ACC112 (cell line): Measurements from ENCODE around the gene KCNE3.

Experiments
- H2AFZ ChIP-seq: fragments of 200-600 bp; sonication (generic); one replicate; pipeline ENCODE4 v1.6.0; 2017; ENCODE audit warnings: antibody characterized with exemption, low read length; ENCODE audit not compliant: unreplicated experiment
- H3K27ac ChIP-seq: fragments of 200-600 bp; sonication (generic); 2 replicates; pipeline ENCODE4 v1.5.1; 2014; ENCODE audit warnings: low read depth, mild to moderate bottlenecking, antibody characterized with exemption, low read length, moderate library complexity
- H3K27me3 ChIP-seq: fragments of 200-600 bp; sonication (generic); 2 replicates; pipeline ENCODE4 v1.6.1; 2014; ENCODE audit warnings: mild to moderate bottlenecking, antibody characterized with exemption, low read length, moderate library complexity, mixed read lengths; ENCODE audit not compliant: insufficient read depth
- H3K36me3 ChIP-seq: fragments of 200-600 bp; sonication (generic); 2 replicates; pipeline ENCODE4 v1.6.1; 2016; ENCODE audit warnings: mild to moderate bottlenecking, antibody characterized with exemption, low read length, moderate library complexity, mixed read lengths; ENCODE audit not compliant: insufficient read depth
- H3K4me1 ChIP-seq: fragments of 200-600 bp; sonication (generic); one replicate; pipeline ENCODE4 v1.6.1; 2016; ENCODE audit warnings: low read length, mixed read lengths; ENCODE audit not compliant: insufficient read depth, unreplicated experiment, control insufficient read depth
- H3K4me3 ChIP-seq: fragments of 200-600 bp; sonication (generic); 2 replicates; pipeline ENCODE4 v1.5.1; 2014; ENCODE audit warnings: mild to moderate bottlenecking, low read depth, low read length
- H3K79me2 ChIP-seq: fragments of 200-600 bp; sonication (generic); one replicate; pipeline ENCODE4 v1.6.0; 2016; ENCODE audit warnings: low read length; ENCODE audit not compliant: control insufficient read depth, unreplicated experiment, insufficient read depth

KCNE3 gene, protein sequence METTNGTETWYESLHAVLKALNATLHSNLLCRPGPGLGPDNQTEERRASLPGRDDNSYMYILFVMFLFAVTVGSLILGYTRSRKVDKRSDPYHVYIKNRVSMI

DNA sequence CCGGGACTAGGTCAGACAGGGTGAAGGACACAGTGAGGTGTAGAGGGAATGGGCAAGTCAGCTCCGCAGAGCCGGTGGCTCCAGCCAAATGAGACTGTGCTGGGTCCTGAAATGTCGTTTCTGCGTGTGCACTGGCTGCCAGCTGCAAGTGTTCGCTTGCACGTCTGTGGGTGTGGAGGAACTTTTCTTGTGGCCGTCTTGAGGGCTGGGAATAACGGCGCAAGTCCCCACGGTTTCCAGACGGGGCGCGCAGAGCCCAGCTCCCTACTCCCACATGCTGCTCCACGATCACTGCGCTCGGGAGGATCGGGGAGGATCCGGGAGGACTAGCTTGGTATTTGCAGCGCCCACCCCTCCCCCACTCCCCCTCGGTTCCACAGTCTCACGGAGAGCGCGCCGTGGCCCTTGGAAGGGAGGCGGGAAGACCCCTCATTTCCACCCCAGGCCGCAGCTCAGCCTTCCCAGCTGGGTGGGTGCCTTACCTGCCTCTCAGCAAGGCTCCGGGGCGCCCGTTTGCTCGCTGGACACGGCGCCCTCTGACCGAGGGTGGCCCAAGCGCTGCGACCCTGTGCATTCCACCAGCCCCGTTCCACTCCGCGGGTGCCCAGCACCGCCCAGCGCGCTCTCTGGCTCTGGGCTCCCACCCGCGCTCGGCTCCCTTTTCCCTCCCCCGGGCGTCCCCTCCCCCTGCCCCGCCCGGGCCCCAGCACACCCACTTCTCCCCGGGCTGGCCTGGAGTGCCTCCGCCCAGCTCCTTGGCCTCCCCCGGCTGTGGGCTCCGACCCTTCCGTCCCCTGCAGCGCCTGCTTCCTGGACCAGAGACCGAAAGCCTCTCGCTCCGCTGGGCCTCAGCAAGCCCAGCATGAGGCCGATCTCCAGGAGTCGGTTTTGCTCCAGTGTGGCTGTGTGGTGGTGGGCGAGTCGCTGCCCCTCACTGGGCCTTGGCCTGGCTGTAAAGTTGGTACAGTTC is at the start of gene KCNE3:
KCNE3 (minus strand) TSS at position 634 of the 970 bp plus-strand sequence. CDS start 9,986 bp downstream, outside the sequence.
- Histone ChIP-seq H3K79me2 (no peaks in the 10 kb centered on the region), H3K27me3 (peaks cover 59% of the 10 kb centered on the region), H3K4me3 (peak within 1 kb of the TSS; percentile 68), H2AFZ (no peak within 1 kb of the TSS), H3K36me3 (no peaks in the 10 kb centered on the region), H3K4me1 (peaks cover 2% of the 10 kb centered on the region), H3K27ac (no peak within 1 kb of the TSS)

- Histone ChIP-seq H3K36me3 (no peaks in the 10 kb centered on the region), H3K79me2 (no peaks in the 10 kb centered on the region), H2AFZ (no peak overlapping the region), H3K27ac (no peak overlapping the region), H3K4me1 (peaks cover 5% of the 10 kb centered on the region), H3K27me3 (peaks cover 40% of the 10 kb centered on the region), H3K4me3 (no peak overlapping the region)
These were observed 40.2 kb upstream of the KCNE3 start for GRCh38 chr11:74507582-74507981.

- H3K27ac ChIP-seq = no peak overlapping the region
- peaks cover 32% of the 10 kb centered on the region for H3K27me3 ChIP-seq
- H3K79me2 ChIP-seq = no peaks in the 10 kb centered on the region
These were observed 39.5 kb upstream of the KCNE3 start for GRCh38 chr11:74506823-74507222.

DNA sequence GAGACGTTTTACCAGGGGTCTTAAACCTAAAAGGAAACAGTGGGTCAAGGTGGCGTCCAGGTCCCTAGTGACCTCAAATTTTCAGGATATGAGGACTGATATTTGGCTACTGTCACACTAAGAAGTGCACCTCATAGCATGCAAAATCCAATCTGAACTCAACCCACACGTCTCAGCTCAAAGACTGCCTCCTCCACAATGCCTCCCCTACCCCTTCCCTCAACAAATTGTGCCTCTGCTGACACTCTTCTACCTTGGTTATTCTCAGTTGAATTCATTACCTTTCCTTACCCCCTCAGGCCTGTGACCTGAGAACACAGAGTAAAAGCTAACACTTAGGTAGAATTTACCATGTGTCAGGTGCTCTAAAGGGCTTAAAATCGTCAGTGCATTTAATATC is 38.6 kb upstream of the KCNE3 start:
- no peaks in the 10 kb centered on the region for H3K79me2 ChIP-seq
- no peak overlapping the region for H3K4me3 ChIP-seq
- H3K4me1 ChIP-seq = peaks cover 5% of the 10 kb centered on the region
- H3K27ac ChIP-seq = no peak overlapping the region
- no peaks in the 10 kb centered on the region for H3K36me3 ChIP-seq
- no peak overlapping the region for H2AFZ ChIP-seq
- peaks cover 23% of the 10 kb centered on the region for H3K27me3 ChIP-seq

More at GRCh38 chr11:74506823-74507222, 39.5 kb upstream of the KCNE3 start:
- no peaks in the 10 kb centered on the region for H3K36me3 ChIP-seq
- H3K4me3 ChIP-seq = no peak overlapping the region
- peaks cover 5% of the 10 kb centered on the region for H3K4me1 ChIP-seq
- no peak overlapping the region for H2AFZ ChIP-seq

- Histone ChIP-seq H3K79me2 (no peaks in the 10 kb centered on the region), H3K4me3 (no peak overlapping the region), H3K36me3 (no peaks in the 10 kb centered on the region), H3K4me1 (peaks cover 5% of the 10 kb centered on the region), H3K27me3 (peaks cover 13% of the 10 kb centered on the region), H3K27ac (peak overlapping the region; percentile 47; the same call in 1 of the 2 replicates), H2AFZ (no peak overlapping the region)
These were observed 36.8 kb upstream of the KCNE3 start for GRCh38 chr11:74504100-74504691.

DNA sequence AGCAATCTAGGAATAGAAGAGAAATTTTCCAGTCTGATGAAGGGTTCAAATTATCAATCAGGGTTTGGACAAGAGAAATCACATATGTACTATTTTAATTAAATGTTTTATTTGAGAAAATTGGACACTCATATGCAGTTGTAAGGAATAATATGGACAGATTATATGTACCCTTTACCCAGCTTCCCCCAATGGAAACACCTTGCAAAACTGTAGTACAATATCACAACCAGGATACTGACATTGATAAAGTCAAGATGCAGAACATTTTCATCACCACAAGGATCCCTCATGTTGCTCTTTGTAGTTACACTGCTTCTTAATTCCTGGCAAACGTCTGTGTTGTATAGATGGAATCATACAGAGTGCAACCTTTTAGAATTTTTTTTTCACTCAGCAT is 27.6 kb upstream of the KCNE3 start:
- Histone ChIP-seq H3K27ac (no peak overlapping the region), H3K4me1 (peaks cover 12% of the 10 kb centered on the region), H3K79me2 (no peaks in the 10 kb centered on the region), H3K27me3 (no peaks in the 10 kb centered on the region), H3K4me3 (no peak overlapping the region), H3K36me3 (no peaks in the 10 kb centered on the region), H2AFZ (no peak overlapping the region)

GRCh38 chr11:74493791-74494630 is 26.7 kb upstream of the KCNE3 start:
- H3K4me3 ChIP-seq = peak overlapping the region; percentile 85
- H3K4me1 ChIP-seq = peaks cover 12% of the 10 kb centered on the region
- H3K79me2 ChIP-seq = no peaks in the 10 kb centered on the region
- H3K27me3 ChIP-seq = no peaks in the 10 kb centered on the region
- no peaks in the 10 kb centered on the region for H3K36me3 ChIP-seq
- H2AFZ ChIP-seq = peak overlapping the region; percentile 19
- H3K27ac ChIP-seq = peak overlapping the region; percentile 60; the same call in 1 of the 2 replicates

GRCh38 chr11:74492974-74493790 is 25.8 kb upstream of the KCNE3 start, which contains the start of gene LIPT2:
Gene LIPT2 (minus strand): TSS chr11:74493724. CDS start chr11:74493703, 21 bp downstream.
- Histone ChIP-seq H3K36me3 (no peaks in the 10 kb centered on the region), H3K4me1 (peaks cover 12% of the 10 kb centered on the region), H3K4me3 (peak within 1 kb of the TSS; percentile 85), H3K79me2 (no peaks in the 10 kb centered on the region), H3K27me3 (no peaks in the 10 kb centered on the region), H2AFZ (peak within 1 kb of the TSS; percentile 19), H3K27ac (peak within 1 kb of the TSS; percentile 60)

DNA sequence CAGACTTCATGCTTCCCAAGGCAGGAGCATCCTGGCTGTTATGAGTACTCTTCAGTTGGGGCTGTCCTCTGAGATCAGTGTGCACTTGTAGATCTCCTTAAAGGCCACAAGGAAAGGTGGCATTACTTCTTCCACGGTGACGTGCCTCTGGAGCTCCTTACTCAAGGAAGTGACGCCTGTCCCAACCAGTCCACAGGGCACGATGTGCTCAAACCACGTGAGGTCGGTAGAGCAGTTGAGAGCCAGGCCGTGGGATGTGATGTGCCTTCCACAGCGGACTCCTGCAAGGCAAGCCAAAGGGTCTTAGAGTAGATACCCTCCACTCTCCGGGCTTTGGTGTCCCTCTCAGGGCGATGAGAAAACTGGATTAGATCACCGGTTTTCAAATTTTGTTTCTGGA is 24.7 kb upstream of the KCNE3 start:
- H3K79me2 ChIP-seq = no peaks in the 10 kb centered on the region
- H3K27me3 ChIP-seq = no peaks in the 10 kb centered on the region
- H3K36me3 ChIP-seq = no peaks in the 10 kb centered on the region
- no peak overlapping the region for H3K27ac ChIP-seq
- H3K4me3 ChIP-seq = peak overlapping the region; percentile 85
- peaks cover 12% of the 10 kb centered on the region for H3K4me1 ChIP-seq
- peak overlapping the region; percentile 69 for H2AFZ ChIP-seq
